Measurements from ENCODE around the gene SEMA6A. TPM values are rescaled to one million over a fixed set of nuclear protein-coding genes. Genes with fewer than 3 reads are reported as not detected.
A peak's percentile ranks its signal among the peaks of the same experiment; 100 is the strongest.
"Not testable (repeated sequence)": the region's sequence is repeated elsewhere in the genome, so short reads cannot be mapped to it uniquely, and the experiment has no call there.

SEMA6A gene
- total RNA-seq, 1 experiment from 2014 or later = 0.34 TPM

DNA sequence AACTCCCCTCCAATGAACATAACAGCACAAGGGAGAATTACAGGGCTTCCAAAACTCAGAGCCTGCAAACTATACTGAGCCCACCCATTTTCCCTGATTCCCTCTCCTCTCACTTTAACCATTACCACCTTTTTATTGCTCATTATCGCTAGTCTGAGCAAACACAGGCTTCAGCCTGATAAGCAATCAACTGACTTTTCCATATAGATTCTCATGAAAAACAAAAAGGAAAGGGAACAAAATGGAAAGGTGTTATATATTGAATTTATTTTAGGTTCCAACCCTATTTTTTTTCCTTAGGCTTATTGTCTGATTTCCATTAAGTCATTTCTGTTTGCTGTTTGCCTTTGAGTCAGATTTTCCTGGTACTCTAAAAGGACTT lies 27.9 kb downstream of the SEMA6A start:
- DNase-seq (ENCODE audit: low read depth) = no peak

DNA sequence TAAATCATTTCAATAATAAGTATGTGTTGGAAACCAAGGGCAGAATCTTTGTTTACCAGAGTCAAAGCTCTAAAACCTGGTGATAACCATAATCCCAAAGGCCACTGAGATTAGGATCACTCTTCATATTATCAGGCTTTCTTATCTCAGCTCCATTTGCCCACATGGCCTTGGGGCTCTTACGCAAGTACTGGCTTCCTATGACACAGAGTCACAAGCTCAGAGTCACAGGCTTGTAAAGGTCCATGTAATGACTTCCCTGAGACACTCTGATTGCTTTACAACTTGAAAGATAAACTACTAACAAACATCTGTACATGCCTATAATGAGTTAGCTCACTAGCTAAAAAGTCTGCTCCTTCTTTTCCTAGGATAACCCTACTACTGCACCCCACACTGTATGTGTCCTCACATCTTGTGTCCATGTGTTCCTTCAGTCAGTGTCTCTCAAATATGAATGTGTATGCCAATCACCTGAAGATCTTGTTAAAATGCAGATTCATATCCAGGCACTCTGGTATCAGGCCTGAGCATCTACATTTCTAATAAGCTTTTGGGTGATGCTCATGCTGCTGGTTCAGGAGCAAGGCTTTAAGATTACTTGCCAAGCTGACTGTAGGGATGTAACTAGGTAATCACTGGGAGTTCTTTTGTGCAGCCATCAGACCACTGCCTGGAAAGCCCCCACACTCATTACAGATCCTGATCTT lies 28.4 kb downstream of the SEMA6A start:
- no peak for DNase-seq (ENCODE audit: low read depth)

DNA sequence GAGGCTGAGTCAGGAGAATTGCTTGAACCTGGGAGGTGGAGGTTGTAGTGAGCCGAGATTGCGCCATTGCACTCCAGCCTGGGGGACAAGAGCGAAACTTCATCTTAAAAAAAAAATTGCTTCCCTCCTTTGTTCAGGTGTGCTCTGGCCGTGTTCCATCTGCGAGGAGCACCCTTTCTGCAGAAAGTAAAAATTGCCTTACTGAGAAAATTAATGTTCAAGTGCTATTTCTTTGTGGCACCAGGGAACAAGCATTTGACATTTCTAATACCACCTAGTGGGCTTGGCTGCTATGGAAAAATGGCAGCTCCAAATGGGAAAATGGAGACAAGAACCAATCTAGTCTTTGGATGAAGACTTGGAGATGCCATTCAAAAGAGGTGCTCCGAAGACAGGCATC lies 29.2 kb downstream of the SEMA6A start:
- not testable (repeated sequence) for DNase-seq (ENCODE audit: low read depth)

DNA sequence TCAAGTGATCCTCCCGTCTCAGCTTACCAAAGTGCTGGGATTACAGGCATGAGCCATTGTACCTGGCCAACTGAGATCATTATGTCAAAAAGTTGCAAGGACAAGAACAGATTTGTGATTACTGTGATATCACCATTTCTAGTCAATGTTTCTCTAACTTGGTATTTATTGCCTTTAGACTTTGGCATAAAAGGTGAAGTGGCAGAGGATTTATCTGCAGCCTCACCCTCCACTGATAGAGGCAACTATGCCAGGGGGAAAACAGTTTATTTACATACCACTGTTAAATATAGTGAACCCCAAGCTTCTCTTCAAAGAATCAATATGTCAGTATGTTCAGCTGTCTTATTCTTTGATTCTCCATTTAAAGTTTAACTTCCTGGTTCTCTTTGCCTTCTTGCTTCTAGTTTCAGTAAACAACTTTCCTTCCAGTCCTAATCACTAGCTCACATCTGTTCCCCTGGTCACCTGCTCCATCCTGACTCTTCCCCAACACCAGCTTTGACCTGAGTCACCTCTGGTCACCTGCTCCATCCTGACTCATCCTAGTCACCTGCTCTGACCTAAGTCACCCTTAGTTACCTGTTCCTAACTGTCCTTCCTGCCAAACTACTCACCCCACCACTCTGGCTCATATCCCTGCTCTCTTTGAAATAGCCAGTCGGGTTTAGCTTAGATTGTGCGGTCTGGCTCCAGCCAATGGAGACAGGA lies 29.9 kb downstream of the SEMA6A start:
- no peak for DNase-seq (ENCODE audit: low read depth)

DNA sequence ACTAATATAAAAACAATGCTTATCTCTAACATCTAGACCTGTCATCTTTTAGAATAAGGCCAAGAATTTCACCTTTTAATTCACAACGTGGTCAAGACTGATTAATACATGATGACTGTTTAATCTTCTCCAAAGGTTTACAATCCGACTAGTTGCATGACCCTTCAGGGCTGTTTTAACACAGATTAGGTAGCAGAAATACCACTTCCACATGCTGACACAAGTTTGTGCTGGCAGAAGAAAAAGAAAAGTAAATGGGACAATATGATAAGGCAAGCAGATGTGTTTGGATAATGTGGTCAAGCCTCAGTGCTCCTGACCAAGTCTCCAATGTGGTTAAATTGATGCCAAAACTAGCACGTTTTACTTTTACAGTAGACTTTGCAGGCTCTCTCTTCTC lies 31.1 kb downstream of the SEMA6A start:
- peak; percentile 60 for DNase-seq (ENCODE audit: low read depth)

DNA sequence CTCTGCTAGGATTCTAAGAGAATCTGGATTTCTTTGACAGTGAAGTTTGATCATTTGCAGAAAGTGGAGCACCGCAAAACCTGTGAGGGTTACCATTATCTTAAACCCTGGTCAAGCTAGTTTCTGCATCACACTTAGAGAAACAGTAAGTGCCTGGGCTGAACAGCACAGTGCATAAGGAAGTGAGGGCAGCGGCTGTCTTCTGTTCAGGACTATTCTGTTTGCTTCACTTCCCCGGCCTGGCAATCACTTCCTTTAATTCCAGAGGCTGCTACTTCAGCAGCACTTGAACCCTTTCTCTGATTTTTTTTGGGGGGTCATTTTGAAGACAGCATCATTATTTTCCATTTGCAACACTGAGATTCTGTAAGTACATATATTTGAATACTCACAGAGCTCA lies 32.0 kb downstream of the SEMA6A start:
- DNase-seq (ENCODE audit: low read depth) = no peak

DNA sequence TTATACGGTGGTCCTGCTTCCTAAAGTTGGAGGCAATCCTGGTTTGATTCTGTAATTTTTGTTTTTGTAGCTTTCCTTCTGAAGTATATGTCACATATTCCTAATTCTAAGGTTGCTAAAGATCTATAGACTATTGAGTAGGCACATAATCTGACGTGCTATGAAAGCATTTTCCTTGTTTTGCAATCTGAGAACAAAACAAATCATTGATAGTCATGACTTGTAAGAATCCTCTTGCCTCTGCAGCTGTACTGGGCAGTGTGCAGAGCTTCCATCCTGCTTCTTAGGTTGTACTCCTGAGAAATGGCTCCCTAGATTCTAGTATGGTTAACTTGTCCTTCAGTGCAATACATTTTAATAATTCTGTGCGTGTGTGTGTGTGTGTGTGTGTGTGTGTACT lies 35.4 kb downstream of the SEMA6A start:
- no peak for DNase-seq (ENCODE audit: low read depth)

DNA sequence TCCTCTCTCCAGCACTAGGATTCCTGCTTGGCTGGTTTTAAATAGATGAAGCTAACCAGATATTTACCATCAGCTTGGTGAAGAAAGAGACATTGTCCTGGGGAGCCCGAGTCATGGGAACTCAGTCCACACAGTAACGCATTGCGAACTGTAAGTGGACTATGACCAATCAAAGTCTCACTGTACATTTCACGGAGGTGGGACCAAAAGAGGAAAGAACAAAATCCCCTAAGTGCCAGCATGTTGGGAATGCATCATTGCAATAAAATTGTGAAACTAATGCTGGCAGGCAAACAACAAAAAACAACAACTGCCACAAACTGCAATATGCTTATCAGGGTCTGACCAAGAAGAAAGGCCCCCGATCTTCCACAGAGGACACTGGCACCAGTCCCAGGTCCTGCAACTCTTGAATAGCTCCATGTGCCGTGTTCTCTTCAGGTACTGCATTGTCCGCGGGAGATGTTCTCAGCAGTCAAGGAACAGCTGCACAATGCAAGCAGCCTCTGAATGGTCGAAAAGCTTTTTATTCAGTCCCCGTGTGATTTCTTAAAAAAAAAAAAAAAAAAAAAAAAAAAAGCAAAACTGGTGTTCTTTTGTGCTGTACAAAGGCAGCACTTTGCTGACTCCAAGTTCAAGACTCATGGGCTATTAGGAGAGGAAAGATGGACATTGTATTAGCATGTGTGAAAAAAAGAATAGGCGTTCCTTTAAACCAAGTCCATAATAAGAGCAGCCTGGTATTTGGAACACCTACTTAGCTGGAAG lies 38.1 kb downstream of the SEMA6A start:
- no peak for DNase-seq (ENCODE audit: low read depth)

DNA sequence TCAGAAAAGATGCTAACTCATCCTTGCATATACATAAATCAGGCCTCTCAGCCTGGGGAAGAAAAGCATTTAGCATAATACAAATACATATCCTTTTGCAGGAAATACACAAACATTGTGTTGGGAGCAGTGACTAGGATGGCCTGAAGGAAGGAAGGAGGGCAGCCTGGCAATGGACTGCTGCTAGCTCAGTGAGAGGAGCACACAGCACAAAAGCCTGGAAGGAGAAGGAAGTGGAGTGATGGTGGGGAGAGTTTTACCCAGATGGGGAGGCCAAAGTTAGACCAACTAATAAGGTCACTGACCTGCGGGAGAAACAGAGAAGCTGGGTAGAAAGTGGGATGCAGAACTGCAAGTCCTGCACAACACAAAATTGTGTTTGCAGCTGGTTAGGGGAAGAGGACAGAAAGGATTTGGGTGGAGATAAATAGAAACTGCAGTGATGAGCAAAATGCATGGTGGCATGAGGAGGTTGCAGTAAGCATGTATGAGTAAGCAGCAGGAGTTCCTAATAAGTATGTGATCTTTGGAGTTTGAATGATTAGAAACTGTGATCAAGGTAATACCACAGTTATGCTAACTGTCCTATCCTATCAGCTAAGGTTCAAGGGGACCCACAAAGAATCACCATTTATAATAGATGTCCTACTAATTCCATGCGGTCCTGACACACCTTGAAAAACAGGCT lies 39.5 kb downstream of the SEMA6A start:
- no peak for DNase-seq (ENCODE audit: low read depth)

DNA sequence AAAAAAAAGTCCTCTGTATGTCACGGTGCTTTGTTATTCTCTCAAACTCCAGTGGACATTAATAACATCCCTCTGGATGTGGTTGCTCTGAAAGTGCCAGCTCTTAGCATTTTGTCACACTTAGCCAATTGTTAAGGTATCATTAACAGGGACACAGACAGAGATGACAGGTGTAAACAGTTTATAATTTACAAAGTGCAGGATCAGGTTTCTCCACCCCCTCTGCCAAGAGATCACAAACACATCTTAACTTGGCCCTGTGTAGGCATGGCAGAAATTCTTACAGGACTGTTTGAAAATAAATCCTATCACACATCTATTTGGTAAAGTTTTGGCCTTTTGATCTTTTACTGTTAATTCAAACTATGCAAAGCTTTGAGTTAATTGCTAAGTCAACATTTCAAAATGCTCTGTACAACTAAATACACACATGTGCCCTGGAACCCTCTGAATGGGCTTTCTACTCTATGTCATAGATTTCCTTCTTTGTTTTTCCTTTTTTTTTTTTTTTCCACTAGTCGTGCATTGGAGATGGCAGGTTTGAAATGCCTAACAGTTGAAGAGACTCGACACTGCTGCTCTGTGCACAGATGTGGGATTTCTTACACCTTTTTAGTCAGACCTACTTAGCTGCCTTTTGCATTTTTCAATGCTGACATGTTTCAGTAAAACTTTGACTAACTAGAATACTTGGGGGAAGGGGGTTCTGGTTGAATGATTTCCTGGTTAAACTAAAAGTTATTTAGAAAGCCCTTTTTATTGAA lies 41.7 kb downstream of the SEMA6A start:
- DNase-seq (ENCODE audit: low read depth) = no peak

DNA sequence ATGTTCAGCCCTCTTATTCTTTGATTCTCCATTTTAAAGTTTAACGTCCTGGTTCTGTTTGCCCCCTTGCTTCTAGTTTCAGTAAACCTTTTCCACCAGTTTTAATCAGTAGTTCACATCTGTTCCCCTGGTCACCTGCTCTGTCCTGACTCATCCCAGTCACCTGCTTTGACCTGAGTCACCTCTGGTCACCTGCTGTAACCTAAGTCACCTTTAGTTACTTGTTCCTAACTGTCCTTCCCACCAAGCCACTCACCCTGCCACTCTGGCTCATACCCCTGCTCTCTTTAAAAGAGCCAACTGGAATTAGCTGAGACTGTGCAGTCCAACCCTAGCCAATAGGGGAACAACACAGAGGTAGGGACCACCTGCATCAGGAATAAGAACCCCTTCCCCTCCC lies 43.0 kb downstream of the SEMA6A start:
- no peak for DNase-seq (ENCODE audit: low read depth)

DNA sequence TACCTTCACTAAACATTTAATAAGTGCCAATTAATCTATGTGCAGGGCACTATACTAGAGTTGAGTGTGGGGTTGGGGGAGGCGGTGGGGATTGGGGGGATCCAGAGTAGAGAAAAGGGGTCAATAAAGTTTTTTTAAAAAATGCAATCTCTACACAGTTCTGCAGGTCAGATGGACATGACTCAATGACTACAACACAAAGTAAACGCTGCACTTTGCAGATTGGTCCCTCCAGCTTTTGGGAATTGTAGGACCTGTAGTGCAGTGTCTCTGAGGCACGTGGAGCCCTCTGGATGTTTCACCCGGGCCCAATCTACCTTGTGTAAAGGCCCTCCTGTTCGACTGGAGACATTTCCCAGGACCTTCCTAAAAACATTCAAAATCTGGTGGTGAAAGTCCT lies 43.5 kb downstream of the SEMA6A start:
- DNase-seq (ENCODE audit: low read depth) = no peak

DNA sequence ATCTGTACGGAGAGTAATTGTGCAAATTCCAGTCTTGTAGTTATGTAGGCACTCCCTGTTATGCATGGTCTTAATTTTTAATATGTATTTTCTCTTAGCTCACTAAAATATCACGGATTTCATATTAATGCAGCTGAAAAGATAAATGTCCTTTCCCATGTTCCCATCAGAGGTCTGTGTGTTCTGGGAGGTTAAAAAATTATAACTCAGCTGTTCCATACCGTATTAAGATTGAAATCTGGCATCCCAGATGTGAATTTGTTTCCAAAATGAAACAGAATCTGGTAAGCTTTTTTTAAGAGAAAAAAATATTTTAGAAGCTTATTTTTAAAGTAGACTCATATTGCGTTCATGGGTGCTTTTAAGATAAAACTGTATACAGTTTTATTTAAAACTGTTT lies 44.3 kb downstream of the SEMA6A start:
- no peak for DNase-seq (ENCODE audit: low read depth)

DNA sequence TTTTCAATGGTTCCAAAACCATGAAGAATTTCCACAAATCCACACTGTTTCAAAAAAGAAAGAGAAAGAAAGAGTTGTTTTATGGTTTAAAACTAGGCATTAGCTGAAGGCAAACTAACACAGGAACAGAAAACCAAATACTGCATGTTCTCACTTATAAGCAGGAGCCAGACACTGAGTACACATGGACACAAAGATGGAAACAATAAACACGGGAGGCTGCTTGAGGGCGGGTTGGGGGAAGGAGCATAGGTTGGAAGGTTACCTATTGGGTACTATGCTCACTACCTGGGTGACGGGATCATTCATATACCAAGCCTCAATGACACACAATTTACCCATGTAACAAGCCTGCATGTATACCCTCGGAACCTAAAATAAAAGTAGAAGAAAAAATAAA lies 45.0 kb downstream of the SEMA6A start:
- DNase-seq (ENCODE audit: low read depth) = no peak

DNA sequence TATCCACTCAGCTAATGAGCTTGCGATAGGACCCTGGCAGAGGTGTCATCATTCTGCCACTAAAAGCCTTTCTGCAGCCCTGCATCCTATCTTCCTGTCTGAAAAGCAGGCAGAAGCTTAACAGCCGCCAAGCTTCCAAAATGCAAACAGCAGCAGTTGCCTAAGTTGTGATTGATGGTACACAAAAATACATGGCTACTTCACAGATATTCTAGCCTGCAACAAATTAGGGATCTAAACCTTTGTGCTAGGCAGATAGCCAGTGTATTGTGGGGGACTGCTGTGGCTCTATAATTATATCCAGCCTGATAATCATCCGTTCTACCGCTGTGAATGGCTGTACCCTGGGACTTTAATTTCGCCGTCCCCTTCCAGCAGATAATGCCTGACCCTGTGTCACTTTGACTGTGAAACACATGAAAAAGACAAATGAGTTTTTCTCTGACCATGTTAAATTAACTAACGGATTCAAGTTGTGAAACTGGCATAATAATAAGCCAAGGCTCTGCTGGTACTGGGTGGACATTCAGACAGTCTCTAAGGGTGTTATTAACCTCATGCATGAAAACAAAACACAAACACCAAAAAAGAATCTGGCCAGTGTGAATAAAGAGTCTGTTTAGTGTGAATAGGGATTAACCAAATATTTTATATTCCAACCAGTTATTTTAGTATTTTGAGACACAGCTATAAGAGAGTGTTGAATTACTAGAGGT lies 45.9 kb downstream of the SEMA6A start:
- DNase-seq (ENCODE audit: low read depth) = no peak

DNA sequence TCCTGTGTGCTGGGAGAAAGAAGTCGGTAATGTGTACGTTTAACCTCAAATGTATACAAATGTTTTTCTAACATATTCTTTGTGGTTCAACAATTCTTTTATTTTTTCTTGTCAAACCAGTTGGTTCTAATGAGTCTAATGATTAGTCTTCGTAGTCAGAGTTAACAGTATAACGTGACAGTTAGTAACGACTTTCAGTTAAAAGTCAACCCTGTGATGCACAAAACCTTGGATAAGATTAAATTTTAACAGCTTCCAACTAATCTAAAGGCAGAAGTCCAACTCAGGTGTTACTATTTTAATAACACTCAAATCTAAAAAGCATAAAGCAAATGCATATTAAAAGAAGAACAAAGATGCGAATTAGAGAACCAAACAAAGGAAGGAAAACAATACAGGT lies 47.0 kb downstream of the SEMA6A start:
- no peak for DNase-seq (ENCODE audit: low read depth)

DNA sequence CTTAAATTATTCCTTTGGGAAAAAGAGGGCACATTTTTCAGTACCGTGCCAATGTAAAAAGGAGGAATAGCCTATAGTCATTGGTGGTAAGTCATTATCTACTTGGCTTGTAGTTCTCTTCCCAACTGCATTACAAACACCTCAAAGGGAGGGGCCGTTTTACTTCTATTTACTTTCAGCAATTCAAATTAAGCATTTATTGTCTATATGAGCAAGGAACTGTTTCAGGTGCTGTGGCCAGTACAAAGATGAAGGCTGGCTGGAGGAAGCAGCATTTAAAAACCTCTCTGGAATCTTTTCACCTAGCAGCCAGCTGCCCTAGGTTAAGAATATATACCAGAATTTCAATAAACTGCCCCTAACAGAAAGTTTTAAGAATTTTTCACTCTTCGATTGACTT lies 48.9 kb downstream of the SEMA6A start:
- DNase-seq (ENCODE audit: low read depth) = no peak

DNA sequence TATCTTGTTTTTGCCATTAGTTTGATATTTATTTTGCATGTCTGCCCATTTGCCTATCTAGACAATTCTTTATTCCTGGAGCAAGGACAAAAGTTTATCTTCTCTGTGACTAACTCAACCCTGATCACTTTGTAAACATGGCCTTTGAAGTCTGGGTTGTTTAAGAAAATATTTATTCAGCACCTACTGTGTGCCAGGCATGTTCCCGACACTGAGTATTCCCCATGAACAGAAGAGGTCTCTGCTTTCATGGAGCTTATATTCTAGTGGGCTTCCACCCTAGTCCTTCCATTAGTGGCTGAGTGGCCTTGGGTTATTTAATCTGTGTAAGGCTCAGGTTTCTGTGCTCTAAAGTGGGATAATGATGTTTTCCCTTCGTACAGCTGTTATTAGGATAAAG lies 49.7 kb downstream of the SEMA6A start:
- DNase-seq (ENCODE audit: low read depth) = no peak

DNA sequence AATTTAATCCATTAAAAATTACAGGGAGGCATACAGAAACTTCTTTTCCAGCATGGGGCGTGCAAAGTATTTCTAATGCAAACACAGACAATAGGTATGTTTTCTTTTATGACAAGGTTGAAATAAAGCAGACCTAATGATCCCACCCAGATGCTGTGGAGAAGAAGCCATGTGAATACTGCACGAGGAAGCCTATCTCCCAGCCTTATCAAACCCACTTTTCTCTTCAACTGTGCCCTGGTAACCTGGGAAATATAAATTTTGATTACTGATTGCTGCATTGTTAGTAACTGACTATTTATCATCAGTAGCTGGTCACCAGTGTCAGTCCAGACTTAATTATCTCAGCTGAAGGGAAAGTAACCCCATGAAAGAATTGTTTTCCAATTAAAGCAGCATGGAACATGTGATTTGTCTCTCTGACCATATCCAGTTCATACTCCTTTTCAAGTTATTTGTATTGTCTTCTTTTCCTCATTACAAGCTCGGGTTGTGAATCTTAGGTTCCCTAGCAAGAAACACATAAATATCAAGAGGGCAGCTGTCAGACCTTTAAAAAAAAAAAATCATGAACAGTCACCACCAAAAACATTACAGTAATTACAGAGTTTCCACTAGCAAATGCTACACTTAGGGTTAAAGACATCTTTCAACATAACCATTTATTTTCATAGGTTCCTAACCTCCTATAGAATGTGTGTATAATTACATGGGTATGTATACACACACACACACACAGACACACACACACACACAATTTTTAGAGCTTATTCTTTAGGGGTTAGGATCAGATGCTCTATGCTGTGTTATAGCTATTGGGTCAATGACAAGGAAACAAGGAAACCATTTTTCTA lies 50.3 kb downstream of the SEMA6A start:
- DNase-seq (ENCODE audit: low read depth) = no peak

DNA sequence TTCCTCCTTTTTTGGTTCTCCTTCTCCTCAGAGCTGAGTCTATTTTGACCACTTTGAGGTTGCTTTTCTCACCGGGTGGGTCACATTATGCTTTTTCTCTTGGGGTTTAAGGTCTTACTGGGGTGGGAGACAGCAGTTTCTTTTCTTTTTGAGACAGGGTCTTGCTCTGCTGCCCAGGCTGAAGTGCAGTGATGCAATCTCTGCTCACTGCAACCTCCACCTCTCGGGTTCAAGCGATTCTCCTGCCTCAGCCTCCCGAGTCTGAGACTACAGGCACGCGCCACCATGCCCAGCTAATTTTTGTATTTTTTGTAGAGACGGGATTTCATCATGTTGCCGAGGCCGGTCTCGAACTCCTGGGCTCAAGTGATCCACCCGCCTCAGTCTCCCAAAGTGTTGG lies 51.4 kb downstream of the SEMA6A start:
- DNase-seq (ENCODE audit: low read depth) = not testable (repeated sequence)
